Immature natural killer cell (primary cell): Measurements from ENCODE around the gene ECSIT. TPM values are rescaled to one million over a fixed set of nuclear protein-coding genes. Genes with fewer than 3 reads are reported as not detected.
A peak's percentile ranks its signal among the peaks of the same experiment; 100 is the strongest.

Experiments used
- DNase-seq, 3 donors: peaks; one replicate each; pipeline ENCODE4 v3.0.0; 2022; ENCODE audit warnings: mixed read lengths in 1 of 3
- H3K27ac Mint-ChIP-seq, 6 donors: one replicate each; pipeline ENCODE4 v1.8.0; 2020; ENCODE audit warnings: mixed read lengths in 6 of 6, mild to moderate bottlenecking in 5 of 6, inconsistent platforms in 4 of 6, moderate library complexity in 3 of 6
- H3K27me3 Mint-ChIP-seq, 3 donors: one replicate each; pipeline ENCODE4 v1.8.0; 2020 to 2021; ENCODE audit warnings: low read depth in 3 of 3, mild to moderate bottlenecking in 3 of 3, mixed read lengths in 3 of 3, moderate library complexity in 3 of 3, inconsistent platforms in 1 of 3
- H3K36me3 Mint-ChIP-seq, 3 donors: one replicate each; pipeline ENCODE4 v1.8.0; 2020; ENCODE audit warnings: mixed read lengths in 3 of 3, inconsistent platforms in 2 of 3, mild to moderate bottlenecking in 2 of 3
- H3K4me1 Mint-ChIP-seq, 2 donors: one replicate each; pipeline ENCODE4 v1.8.0; 2020; ENCODE audit warnings: inconsistent platforms in 2 of 2, mild to moderate bottlenecking in 2 of 2, mixed read lengths in 2 of 2, moderate library complexity in 1 of 2
- H3K4me3 Mint-ChIP-seq, 5 donors: one replicate each; pipeline ENCODE4 v1.8.0; 2020; ENCODE audit warnings: mild to moderate bottlenecking in 5 of 5, mixed read lengths in 5 of 5, inconsistent platforms in 3 of 5, moderate library complexity in 3 of 5
- H3K9me3 Mint-ChIP-seq, 6 donors: one replicate each; pipeline ENCODE4 v1.8.0; 2020; ENCODE audit warnings: mild to moderate bottlenecking in 6 of 6, mixed read lengths in 6 of 6, inconsistent platforms in 4 of 6, moderate library complexity in 3 of 6
- polyA plus RNA-seq, 3 donors: library from polyadenylated mRNA; unstranded; fragments of 300-500 nt; fragmentation: Illumina TruSeq; gene quantifications; one replicate each; pipeline ENCODE4 v1.2.3, GENCODE V29; 2021

ECSIT gene
- polyA plus RNA-seq, 3 donors from 2014 or later: 25.6 to 29.4 (median 26.2) TPM

DNA sequence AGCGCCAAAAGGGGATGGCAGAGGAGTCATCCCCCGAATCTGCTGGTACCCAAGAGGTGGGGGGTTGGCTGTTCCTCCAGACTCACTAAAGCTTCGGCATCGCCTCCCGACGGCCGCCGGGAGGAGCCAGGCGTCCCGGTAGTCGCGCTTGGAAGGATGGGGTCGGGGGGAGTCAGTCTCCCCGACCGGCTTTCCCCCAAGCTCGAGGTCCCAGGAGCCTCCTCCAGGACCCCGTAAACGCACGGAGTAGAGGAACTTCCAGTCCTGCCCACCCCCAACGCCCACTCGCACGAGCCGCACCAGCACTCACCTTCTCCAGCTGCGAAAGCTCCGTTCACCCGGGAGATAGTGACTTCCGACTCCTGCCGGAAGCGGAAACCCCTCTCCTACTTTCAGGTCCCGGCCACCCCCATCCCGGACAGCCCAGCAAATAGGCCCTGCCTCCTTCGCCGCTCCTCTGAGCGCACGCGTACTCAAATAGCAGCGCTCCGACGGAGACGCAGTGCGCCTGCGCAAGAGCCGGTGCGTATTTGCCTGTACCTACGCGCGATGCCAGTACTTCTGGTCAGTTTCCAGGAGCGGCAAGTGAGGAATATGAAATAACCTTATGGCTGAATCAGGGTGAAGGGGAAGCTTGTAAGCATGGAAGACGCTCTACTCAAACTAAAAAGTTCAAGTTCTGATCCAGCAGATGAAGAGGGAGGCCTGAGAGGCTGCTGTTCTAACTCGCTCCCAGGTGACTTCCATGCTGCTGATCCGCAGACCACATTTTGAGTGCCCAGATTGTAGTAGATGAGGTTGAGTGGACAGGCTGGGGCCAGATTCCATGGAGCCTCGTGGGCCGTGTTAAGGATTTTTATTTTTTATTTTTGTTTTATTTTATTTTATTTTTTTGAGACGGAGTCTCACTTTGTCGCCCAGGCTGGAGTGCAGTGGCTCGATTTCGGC, 30.2 kb upstream of the ECSIT start, which contains the start of gene ELOF1:
ELOF1 (minus strand) TSS at position 350 of the 948 bp plus-strand sequence. CDS start 4,883 bp downstream, outside the sequence.
- Mint-ChIP-seq H3K9me3 (no peaks in the 10 kb centered on the region), H3K36me3 (peaks cover 0 to 8% (median 3%) of the 10 kb centered on the region in 3 donors), H3K27me3 (peaks cover 2 to 9% (median 7%) of the 10 kb centered on the region in 3 donors), H3K4me3 (peak within 1 kb of the TSS; percentile 96 to 100 (median 98)), H3K27ac (peak within 1 kb of the TSS; percentile 91 to 98 (median 96)), H3K4me1 (peaks cover 35 to 44% of the 10 kb centered on the region in 2 donors)
- DNase-seq: peak; percentile 95 to 97 (median 95)

DNA sequence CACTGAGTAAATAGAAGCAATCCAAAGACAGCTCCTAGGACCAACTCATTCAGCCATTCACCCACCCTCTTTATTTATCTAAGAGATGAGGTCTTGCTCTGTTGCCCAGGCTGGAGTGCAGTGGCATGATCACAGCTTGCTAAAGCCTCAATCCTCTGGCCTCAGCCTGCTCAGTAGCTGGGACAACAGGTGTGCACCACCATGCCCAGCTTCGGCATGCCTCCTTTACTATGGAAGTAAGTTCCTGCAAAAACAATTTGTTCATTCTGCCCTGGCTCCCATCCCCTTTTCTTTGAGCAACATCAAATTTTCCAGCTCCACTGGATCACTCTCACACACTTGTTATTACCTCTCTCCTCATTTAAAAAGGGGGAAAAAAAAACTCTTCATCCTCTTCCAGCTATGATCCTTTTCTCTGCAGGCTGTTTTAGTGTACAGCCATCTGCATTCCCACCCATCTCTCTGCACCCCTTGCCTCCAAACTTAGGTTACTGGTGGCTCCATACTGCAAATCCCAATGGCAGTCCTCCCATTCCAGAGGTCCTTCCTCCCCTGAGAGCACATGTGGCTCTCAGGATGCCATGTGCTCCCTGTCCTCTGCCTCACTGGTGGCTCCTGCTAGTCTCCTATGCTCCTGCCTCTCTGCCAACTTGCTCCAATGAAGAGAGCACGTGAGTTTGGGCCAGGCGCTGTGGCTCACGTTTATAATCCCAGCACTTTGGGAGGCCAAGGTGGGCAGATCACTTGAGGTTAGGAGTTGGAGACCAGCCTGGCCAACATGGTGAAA, 27.9 kb upstream of the ECSIT start:
- Mint-ChIP-seq H3K4me1 (peaks cover 37 to 44% of the 10 kb centered on the region in 2 donors), H3K9me3 (no peaks in the 10 kb centered on the region), H3K27me3 (peaks cover 2 to 9% (median 9%) of the 10 kb centered on the region in 3 donors), H3K36me3 (peaks cover 0 to 8% (median 3%) of the 10 kb centered on the region in 3 donors), H3K27ac (peak overlapping the region in 1 of 6 donors; percentile 64), H3K4me3 (peak overlapping the region in 4 of 5 donors; percentile 44 to 98 (median 76))
- no peak for DNase-seq

DNA sequence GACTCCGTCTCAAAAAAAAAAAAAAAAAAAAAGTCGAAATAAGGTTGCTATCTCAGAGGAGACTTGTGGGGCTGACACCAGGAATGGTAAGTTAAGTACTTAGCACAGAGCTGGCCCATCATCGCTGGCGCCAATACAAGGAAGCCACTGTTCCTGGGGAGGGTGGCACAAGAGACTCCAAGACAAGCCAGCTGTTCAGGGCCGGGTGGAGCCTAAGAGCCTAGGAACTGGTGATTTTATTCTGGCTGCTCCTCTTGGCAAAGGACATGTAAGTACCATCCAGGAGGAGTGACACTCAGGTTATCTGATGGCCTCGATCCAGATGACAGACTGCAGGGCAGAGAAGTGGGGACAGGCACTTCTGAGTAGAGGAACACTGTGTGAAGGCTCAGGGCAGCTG, 26.3 kb upstream of the ECSIT start:
- peaks cover 4 to 9% (median 8%) of the 10 kb centered on the region in 3 donors for H3K27me3 Mint-ChIP-seq
- H3K27ac Mint-ChIP-seq: peak overlapping the region in 1 of 6 donors; percentile 10
- H3K4me1 Mint-ChIP-seq: peaks cover 31 to 38% of the 10 kb centered on the region in 2 donors
- peak overlapping the region in 2 of 5 donors; percentile 12 to 47 for H3K4me3 Mint-ChIP-seq
- no peaks in the 10 kb centered on the region for H3K9me3 Mint-ChIP-seq
- DNase-seq: no peak
- peaks cover 0 to 8% (median 3%) of the 10 kb centered on the region in 3 donors for H3K36me3 Mint-ChIP-seq

DNA sequence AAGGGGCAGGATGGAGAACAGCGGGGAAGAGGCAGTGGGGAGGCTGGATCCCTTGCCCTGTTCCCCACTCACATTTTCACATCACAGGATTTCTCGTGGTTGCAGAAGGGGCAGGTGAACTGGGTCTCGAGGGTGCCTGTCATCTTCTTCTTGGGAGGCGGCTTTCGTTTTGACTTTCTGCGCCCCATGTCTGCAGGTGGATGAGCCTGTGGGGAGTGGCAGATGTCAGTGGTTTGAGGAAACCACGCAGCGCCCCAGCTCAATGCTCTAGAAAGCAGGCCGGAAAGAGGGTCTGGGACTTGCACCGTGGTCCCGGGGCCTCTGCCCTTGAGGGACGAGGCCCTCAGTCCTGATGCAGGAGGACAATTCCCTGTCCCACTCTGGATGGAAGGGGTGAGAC, 25.2 kb upstream of the ECSIT start:
- no peak for DNase-seq
- no peak overlapping the region for H3K4me3 Mint-ChIP-seq
- H3K9me3 Mint-ChIP-seq: no peaks in the 10 kb centered on the region
- peaks cover 26 to 31% of the 10 kb centered on the region in 2 donors for H3K4me1 Mint-ChIP-seq
- H3K27ac Mint-ChIP-seq: peak overlapping the region in 2 of 6 donors; percentile 12 to 36
- H3K27me3 Mint-ChIP-seq: peaks cover 3 to 8% (median 3%) of the 10 kb centered on the region in 3 donors
- H3K36me3 Mint-ChIP-seq: peaks cover 0 to 8% (median 3%) of the 10 kb centered on the region in 3 donors

DNA sequence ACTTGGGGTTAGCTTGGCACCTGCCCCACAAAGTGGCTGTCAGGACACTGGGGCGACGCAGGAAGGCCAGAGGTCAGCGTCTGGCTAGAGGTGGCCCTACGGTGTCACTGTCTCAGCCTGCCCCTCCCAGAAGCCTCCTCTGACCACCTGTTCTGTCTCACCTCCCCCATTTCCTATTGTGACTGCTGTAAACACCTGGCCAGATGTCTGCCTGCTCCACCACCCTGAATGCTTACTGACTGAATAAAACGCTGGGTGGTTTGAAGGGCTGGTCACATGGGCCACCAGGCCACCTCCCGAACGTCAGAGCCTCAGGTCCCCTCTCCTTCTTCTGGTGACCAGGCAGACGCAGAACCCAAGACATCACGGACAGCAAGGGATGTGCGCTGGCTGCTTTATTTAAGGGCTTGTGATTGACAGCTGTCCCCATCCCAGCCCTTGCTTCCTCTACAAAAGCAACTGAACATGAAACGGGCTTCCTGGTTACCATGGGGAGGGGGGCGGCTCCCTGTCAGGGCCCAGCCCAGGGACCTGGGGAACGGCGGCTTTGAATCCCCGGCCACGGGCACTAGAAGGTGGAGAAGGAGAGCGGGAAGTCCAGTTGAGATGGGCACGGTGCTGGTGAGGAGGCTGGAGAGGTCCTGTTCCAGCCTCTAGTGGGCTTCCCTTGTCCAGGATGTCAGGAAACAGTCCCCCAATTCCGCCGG, 23.9 kb upstream of the ECSIT start:
- Mint-ChIP-seq H3K36me3 (peaks cover 0 to 8% (median 3%) of the 10 kb centered on the region in 3 donors), H3K4me3 (no peak overlapping the region), H3K27ac (no peak overlapping the region), H3K27me3 (peaks cover 2 to 6% (median 2%) of the 10 kb centered on the region in 3 donors), H3K4me1 (peaks cover 17 to 19% of the 10 kb centered on the region in 2 donors), H3K9me3 (no peaks in the 10 kb centered on the region)
- no peak for DNase-seq

DNA sequence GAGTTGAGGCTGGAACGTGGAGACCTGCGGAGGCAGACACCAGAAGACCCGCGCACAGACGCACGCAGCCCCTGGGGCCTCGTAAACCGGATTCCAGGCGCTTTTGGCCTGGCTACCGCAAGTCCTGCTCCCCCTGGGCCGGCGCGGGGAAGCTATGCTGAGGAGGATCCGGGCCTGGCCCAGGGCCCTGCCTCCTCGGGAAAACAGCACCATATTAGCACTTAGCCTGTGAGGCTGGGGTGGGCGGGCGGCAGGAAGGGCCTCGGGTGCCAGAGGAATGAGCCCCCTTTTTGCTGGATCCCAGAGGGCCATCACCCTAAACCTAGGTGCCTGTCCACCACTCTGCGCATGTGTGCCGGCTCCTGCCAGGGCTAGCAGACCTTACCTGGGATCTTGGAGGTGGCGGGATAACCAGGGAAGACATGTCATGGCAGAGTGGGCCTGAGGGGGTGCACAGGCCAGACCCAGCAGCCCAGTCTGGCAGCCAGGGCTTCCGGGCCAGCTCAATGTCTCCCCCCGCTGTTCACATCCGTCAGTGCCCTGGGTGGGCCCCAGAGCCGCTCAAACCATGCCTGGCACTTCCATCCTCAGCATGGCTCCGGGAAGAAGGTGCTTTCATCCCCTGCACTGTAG, 22.8 kb upstream of the ECSIT start:
- Mint-ChIP-seq H3K9me3 (no peaks in the 10 kb centered on the region), H3K4me3 (no peak overlapping the region), H3K4me1 (peaks cover 11% of the 10 kb centered on the region in 2 donors), H3K27ac (no peak overlapping the region), H3K27me3 (peaks cover 2 to 6% (median 2%) of the 10 kb centered on the region in 3 donors), H3K36me3 (peaks cover 0 to 8% (median 0%) of the 10 kb centered on the region in 3 donors)
- DNase-seq: no peak

GRCh38 chr19:11550265-11550664, 21.3 kb upstream of the ECSIT start:
- Mint-ChIP-seq H3K36me3 (peaks cover 0 to 2% (median 0%) of the 10 kb centered on the region in 3 donors), H3K27me3 (peaks cover 2 to 6% (median 2%) of the 10 kb centered on the region in 3 donors), H3K9me3 (no peaks in the 10 kb centered on the region), H3K27ac (peak overlapping the region in 1 of 6 donors; percentile 4), H3K4me1 (peaks cover 1 to 2% of the 10 kb centered on the region in 2 donors), H3K4me3 (no peak overlapping the region)
- no peak for DNase-seq

DNA sequence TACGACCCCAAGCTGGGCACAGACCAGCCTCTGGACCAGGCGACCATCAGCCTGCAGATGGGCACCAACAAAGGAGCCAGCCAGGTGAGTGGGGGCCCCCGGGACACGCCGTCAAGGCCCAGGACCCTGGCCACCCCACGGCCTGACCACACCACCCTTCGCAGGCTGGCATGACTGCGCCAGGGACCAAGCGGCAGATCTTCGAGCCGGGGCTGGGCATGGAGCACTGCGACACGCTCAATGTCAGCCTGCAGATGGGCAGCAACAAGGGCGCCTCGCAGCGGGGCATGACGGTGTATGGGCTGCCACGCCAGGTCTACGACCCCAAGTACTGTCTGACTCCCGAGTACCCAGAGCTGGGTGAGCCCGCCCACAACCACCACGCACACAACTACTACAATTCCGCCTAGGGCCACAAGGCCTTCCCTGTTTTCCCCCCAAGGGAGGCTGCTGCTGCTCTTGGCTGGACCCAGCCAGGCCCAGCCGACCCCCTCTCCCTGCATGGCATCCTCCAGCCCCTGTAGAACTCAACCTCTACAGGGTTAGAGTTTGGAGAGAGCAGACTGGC, 20.5 kb upstream of the ECSIT start:
- Mint-ChIP-seq H3K4me3 (no peak overlapping the region), H3K9me3 (no peaks in the 10 kb centered on the region), H3K36me3 (no peaks in the 10 kb centered on the region), H3K27ac (no peak overlapping the region), H3K4me1 (peaks cover 0 to 2% of the 10 kb centered on the region in 2 donors), H3K27me3 (peaks cover 2 to 5% (median 4%) of the 10 kb centered on the region in 3 donors)
- no peak for DNase-seq

DNA sequence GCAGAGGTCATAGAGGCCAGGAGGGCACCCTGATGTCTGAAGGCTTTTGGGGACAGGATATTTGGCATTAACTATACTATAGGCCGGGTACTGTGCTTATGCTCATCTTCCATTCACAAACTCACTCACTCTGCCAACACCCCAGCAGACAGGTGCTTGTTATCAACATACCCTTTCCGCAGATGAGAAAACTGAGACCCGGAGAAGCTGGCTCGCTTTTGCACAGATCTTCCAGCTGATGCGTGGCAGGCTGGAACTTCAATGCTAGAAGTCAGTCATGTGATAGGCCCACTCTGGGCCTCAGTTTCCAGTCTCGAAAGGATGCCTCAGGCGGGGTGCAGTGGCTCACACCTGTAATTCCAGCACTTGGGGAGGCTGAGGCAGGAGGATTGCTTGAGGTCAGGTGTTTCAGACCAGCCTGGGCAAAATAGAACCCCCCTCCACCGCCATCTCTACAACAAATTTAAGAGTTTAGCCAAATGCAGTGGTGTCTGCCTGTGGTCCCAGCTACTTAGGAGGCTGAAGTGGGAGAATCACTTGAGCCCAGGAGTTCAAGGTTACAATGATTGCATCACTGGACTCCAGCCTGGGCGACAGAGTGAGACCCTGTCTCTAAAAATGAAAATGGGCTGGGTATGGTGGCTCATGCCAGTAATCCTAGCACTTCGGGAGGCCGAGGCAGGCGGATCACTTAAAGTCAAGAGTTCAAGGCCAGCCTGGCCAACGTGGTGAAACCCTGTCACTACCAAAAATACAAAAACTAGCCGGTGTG, 19.2 kb upstream of the ECSIT start:
- Mint-ChIP-seq H3K27ac (no peak overlapping the region), H3K4me1 (no peaks in the 10 kb centered on the region), H3K9me3 (no peaks in the 10 kb centered on the region), H3K36me3 (no peaks in the 10 kb centered on the region), H3K27me3 (peaks cover 4 to 5% (median 5%) of the 10 kb centered on the region in 3 donors), H3K4me3 (no peak overlapping the region)
- DNase-seq: no peak

- Mint-ChIP-seq H3K4me3 (no peak overlapping the region), H3K9me3 (no peaks in the 10 kb centered on the region), H3K4me1 (peaks cover 0 to 5% of the 10 kb centered on the region in 2 donors)
Observed at GRCh38 chr19:11541238-11541637, 12.3 kb upstream of the ECSIT start.

DNA sequence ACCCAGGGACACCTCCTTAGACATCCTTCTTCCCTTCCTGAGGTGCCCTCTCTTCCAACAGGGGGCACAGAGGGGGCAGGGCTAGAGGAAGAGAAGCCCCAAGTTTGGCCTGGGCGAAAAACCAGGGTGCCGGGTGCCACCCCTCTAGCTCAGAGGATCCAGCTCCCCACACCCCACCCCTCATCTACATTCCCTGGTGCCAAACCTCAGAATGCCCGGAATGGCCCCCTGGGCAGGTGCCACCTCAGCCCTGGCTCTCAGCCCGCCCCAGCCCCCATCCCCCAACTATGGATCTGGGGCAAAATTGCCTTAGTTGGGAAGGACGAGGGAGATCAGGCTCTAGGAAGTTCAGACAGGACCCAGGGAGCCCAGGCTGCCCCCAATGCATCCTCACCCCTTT, 11.7 kb upstream of the ECSIT start:
- DNase-seq: no peak
- no peaks in the 10 kb centered on the region for H3K36me3 Mint-ChIP-seq
- H3K4me1 Mint-ChIP-seq: peaks cover 3 to 7% of the 10 kb centered on the region in 2 donors
- peaks cover 4 to 19% (median 8%) of the 10 kb centered on the region in 3 donors for H3K27me3 Mint-ChIP-seq
- no peak overlapping the region for H3K4me3 Mint-ChIP-seq
- no peaks in the 10 kb centered on the region for H3K9me3 Mint-ChIP-seq
- no peak overlapping the region for H3K27ac Mint-ChIP-seq

More at GRCh38 chr19:11541238-11541637, 12.3 kb upstream of the ECSIT start:
- Mint-ChIP-seq H3K27ac (no peak overlapping the region), H3K27me3 (peaks cover 4 to 18% (median 8%) of the 10 kb centered on the region in 3 donors), H3K36me3 (no peaks in the 10 kb centered on the region)
- no peak for DNase-seq
